ENCODE results near the gene FOSL1. TPM values are rescaled to one million over a fixed set of nuclear protein-coding genes. Genes with fewer than 3 reads are reported as not detected.

The FOSL1 gene
- total RNA-seq, 8 experiments from 2014 or later: 0.33 to 8.8 (median 1.0) TPM

DNA sequence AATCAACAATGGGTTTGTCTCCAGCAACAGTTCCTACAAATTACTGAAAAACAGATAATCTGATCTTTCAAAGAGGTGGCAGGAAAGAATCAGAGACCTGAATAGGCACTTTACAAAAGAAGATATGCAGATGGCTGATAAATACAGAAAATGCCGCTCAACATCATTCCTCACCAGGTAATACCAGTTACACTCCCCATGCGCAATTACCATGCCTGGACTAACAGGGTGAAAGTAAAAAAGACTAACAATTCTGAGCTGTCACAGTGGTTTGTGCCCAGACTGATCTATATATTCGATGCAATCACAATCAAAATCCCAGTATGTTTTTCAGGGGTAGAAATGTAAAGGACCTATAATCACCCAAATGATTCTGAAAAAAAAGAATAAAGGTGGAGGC is 56.4 kb downstream of the FOSL1 start:
- in situ Hi-C loops (cut with MboI; ENCODE audit: low pct_unique_long_range_greater_than_20kb in 2 of 9, low sequenced_read_pairs in 9 of 9, unreplicated experiment in 9 of 9): no loop called here
- Histone ChIP-seq H3K27ac (no peak overlapping the region), H3K4me3 (no peak overlapping the region), H3K4me1 (replicated peaks in 1 of 2) (no peaks in the 10 kb centered on the region)
- no peak for ATAC-seq (replicated peaks in 6 of 8)
- 62 to 100% (median 98%) methylated on average over 1 to 3 of the region's 3 CpGs; no CpG with 5 or more reads in 2 of the 10 experiments for WGBS, 10 experiments

DNA sequence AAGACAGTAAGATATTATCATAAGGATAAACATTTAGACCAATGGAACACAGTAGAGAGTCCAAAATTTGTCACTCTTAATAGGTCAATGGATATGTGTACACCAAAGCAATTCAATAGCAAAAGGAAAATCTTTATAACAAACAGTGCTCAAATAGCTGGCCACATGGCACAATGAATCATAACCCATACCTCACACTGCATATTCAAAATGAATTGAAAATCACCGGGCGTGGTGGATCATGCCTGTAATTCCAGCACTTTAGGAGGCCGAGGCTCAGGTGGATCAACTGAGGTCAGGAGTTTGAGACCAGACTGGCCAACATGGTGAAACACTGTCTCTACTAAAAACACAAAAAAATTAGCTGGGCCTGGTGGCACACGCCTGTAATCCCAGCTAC is 58.0 kb downstream of the FOSL1 start:
- Histone ChIP-seq H3K4me1 (replicated peaks in 1 of 2) (no peaks in the 10 kb centered on the region), H3K4me3 (no peak overlapping the region), H3K27ac (no peak overlapping the region)
- WGBS, 10 experiments: 0 to 100% (median 77%) methylated on average over 1 to 3 of the region's 4 CpGs; no CpG with 5 or more reads in 4 of the 10 experiments
- peak in 3 of 8 experiments; percentile 9 to 88 (median 80) for ATAC-seq (replicated peaks in 6 of 8)
- in situ Hi-C loops (cut with MboI; ENCODE audit: low pct_unique_long_range_greater_than_20kb in 2 of 9, low sequenced_read_pairs in 9 of 9, unreplicated experiment in 9 of 9): no loop called here

Other genes starting within 250 kb of the FOSL1 start
- 10 to 100 TPM; 16.7 to 56.1 (median 32.2) TPM for gene RELA, start 237.5 kb downstream of the FOSL1 start, total RNA-seq
- 10 to 100 TPM; 33.4 to 66.8 (median 48.6) TPM for gene KAT5, start 188.1 kb downstream of the FOSL1 start, total RNA-seq
- 10 to 100 TPM; 12.7 to 80.0 (median 25.4) TPM for gene RNASEH2C, start 179.6 kb downstream of the FOSL1 start, total RNA-seq
- gene AP5B1, start 119.4 kb downstream of the FOSL1 start, total RNA-seq: 10 to 100 TPM in 1 of 8 experiments, 1 to 10 TPM in 7; 2.7 to 12.9 (median 4.8) TPM
- under 1 TPM in 5 of 8 experiments, not detected in 3; 0.05 to 0.85 (median 0.21) TPM for gene OVOL1, start 113.3 kb downstream of the FOSL1 start, total RNA-seq
- gene SNX32, start 66.4 kb downstream of the FOSL1 start, total RNA-seq: 1 to 10 TPM; 1.5 to 6.7 (median 4.2) TPM
- 1,000 to 10,000 TPM in 1 of 8 experiments, 100 to 1,000 TPM in 7; 482 to 1,056 (median 733) TPM for gene CFL1, start 42.2 kb downstream of the FOSL1 start, total RNA-seq
- 10 to 100 TPM; 27.4 to 47.3 (median 42.1) TPM for gene MUS81, start 40.0 kb downstream of the FOSL1 start, total RNA-seq
- 100 to 1,000 TPM in 1 of 8 experiments, 10 to 100 TPM in 3, 1 to 10 TPM in 4; 6.9 to 100 (median 10.4) TPM for gene EFEMP2, start 27.6 kb downstream of the FOSL1 start, total RNA-seq
- 1 to 10 TPM in 1 of 8 experiments, under 1 TPM in 5, not detected in 2; 0.21 to 1.7 (median 0.56) TPM for gene CTSW, start 20.6 kb downstream of the FOSL1 start, total RNA-seq
- gene FIBP, start 11.9 kb downstream of the FOSL1 start, total RNA-seq: 10 to 100 TPM; 63.4 to 99.1 (median 84.6) TPM
- 10 to 100 TPM in 2 of 8 experiments, 1 to 10 TPM in 6; 3.0 to 16.0 (median 6.3) TPM for gene CCDC85B, start 9.7 kb downstream of the FOSL1 start, total RNA-seq
- 10 to 100 TPM; 10.5 to 24.5 (median 21.5) TPM for gene C11orf68, start 18.7 kb upstream of the FOSL1 start, total RNA-seq
- 100 to 1,000 TPM in 6 of 8 experiments, 10 to 100 TPM in 2; 81.0 to 228 (median 135) TPM for gene DRAP1, start 19.0 kb upstream of the FOSL1 start, total RNA-seq
- 1 to 10 TPM in 1 of 8 experiments, under 1 TPM in 5, not detected in 2; 0.16 to 1.1 (median 0.57) TPM for gene TSGA10IP, start 45.1 kb upstream of the FOSL1 start, total RNA-seq
- gene SART1, start 61.3 kb upstream of the FOSL1 start, total RNA-seq: 10 to 100 TPM; 26.6 to 65.4 (median 45.5) TPM
- 10 to 100 TPM; 28.6 to 36.9 (median 32.0) TPM for gene EIF1AD, start 101.8 kb upstream of the FOSL1 start, total RNA-seq
- 100 to 1,000 TPM in 2 of 8 experiments, 10 to 100 TPM in 6; 47.3 to 130 (median 74.7) TPM for gene BANF1, start 102.1 kb upstream of the FOSL1 start, total RNA-seq
- gene CST6, start 111.6 kb upstream of the FOSL1 start, total RNA-seq: under 1 TPM in 2 of 8 experiments, not detected in 6; 0.46 to 0.81 TPM
- gene CATSPER1, start 126.1 kb upstream of the FOSL1 start, total RNA-seq: 1 to 10 TPM in 1 of 8 experiments, under 1 TPM in 4, not detected in 3; 0.21 to 3.1 (median 0.35) TPM
- gene GAL3ST3, start 148.8 kb upstream of the FOSL1 start, total RNA-seq: 1 to 10 TPM in 5 of 8 experiments, under 1 TPM in 2, not detected in 1; 0.15 to 8.4 (median 4.7) TPM
- gene SF3B2, start 152.0 kb upstream of the FOSL1 start, total RNA-seq: 100 to 1,000 TPM; 127 to 205 (median 176) TPM
- 10 to 100 TPM; 10.6 to 38.2 (median 21.7) TPM for gene PACS1, start 169.9 kb upstream of the FOSL1 start, total RNA-seq

All from motor neuron (in vitro differentiated cells).